Fibroblast of the aortic adventitia (primary cell): ENCODE measurements around the gene ZNF554. TPM values are rescaled to one million over a fixed set of nuclear protein-coding genes. Genes with fewer than 3 reads are reported as not detected.
A peak's percentile ranks its signal among the peaks of the same experiment; 100 is the strongest.

Experiments
- DNase-seq: peaks from one replicate; pipeline ENCODE4 v3.0.0-alpha.2; 2010; ENCODE audit warnings: low read depth
- H3K4me3 ChIP-seq: 2 replicates; pipeline ENCODE4 v1.5.1; 2011; ENCODE audit warnings: low read depth, mild to moderate bottlenecking, control low read depth, low read length, moderate library complexity
- CTCF ChIP-seq: IDR thresholded peaks from 2 replicates; pipeline ENCODE4 v1.5.1; 2011; ENCODE audit warnings: mild to moderate bottlenecking, low read length, control low read depth, inconsistent platforms; ENCODE audit not compliant: insufficient read depth
- total RNA-seq: library from RNA; depleted of rRNA; stranded (reverse); fragments of >200 nt; gene quantifications from 2 replicates; pipeline ENCODE4 v1.2.3, GENCODE V29; 2012; ENCODE audit warnings: low replicate concordance

The ZNF554 gene
- total RNA-seq, 1 donor = 3.2 TPM

DNA sequence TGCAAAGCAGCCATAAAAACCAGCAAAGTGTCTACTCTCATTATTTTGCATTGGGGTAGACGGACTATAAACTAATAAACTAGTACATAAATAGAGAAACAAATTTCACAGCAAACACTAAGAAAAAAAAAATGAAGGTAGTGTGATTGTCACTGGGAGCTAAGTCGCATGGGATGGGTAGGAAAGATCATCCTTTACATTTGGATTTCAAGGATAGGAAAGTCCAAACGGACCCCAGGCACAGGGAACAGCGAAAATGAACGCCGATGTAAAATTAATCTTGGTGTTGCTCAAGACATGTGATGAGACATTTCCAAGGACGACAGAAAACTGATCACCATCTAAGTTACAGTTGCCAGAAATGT is 35.9 kb upstream of the ZNF554 start:
- no peak for TF ChIP-seq CTCF
- peak overlapping the region; percentile 58 for H3K4me3 ChIP-seq
- DNase-seq = no peak

- DNase-seq = peak; percentile 97
- TF ChIP-seq CTCF = no peak
- peak within 1 kb of the TSS; percentile 85 for H3K4me3 ChIP-seq
These were observed 34.2 kb upstream of the ZNF554 start, which contains the start of gene THOP1 for GRCh38 chr19:2785244-2785997. THOP1 (plus strand) TSS chr19:2785503; CDS start chr19:2785663, 160 bp downstream.

- DNase-seq = no peak
- H3K4me3 ChIP-seq = no peak overlapping the region
- TF ChIP-seq CTCF = no peak
These were observed 32.6 kb upstream of the ZNF554 start for GRCh38 chr19:2787115-2787514.

GRCh38 chr19:2788237-2788636 is 31.4 kb upstream of the ZNF554 start:
- DNase-seq = no peak
- no peak for TF ChIP-seq CTCF
- no peak overlapping the region for H3K4me3 ChIP-seq

- TF ChIP-seq CTCF = no peak
- DNase-seq = no peak
These were observed 29.5 kb upstream of the ZNF554 start for GRCh38 chr19:2790194-2790556.

DNA sequence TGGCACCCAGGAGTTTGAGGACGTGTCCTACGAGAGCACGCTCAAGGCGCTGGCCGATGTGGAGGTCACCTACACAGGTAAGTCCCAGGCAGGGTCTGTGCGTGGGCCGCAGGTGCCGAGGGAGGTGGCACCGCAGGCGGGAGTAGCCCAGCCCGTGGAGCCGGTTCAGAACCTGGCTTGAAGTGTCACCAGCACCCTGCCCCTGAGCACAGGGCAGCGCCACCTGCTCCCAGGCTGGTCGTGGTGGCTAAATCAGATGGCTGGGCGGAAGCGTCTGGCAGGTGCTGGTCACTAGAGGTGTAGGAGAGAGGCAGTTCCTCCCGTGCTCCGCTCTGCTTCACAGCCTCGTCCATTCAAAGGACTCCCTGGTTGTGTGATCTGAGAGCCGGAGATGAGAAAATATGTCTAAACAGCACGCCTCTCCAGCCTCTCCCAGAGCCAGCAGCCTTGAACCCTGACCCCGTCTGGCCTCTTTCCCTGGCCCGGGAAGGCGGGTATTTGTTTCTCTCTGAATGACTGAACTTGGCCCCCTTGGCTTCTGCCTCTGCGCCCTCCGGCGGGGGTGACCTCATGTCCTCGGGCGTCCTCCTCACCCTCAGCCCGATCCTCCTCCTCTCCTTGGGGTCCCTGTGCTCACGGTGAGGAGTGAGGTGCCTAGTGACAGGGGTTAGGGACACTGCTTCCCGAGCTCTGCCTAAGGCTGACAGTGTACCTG is 29.0 kb upstream of the ZNF554 start:
- H3K4me3 ChIP-seq = no peak overlapping the region
- no peak for TF ChIP-seq CTCF
- no peak for DNase-seq

More at GRCh38 chr19:2790194-2790556, 29.5 kb upstream of the ZNF554 start:
- H3K4me3 ChIP-seq = no peak overlapping the region

GRCh38 chr19:2791440-2791839 is 28.2 kb upstream of the ZNF554 start:
- no peak overlapping the region for H3K4me3 ChIP-seq
- TF ChIP-seq CTCF = no peak
- DNase-seq = no peak
